Body of pancreas (tissue), 4 donors: ENCODE results near the gene CLK4. TPM values are rescaled to one million over a fixed set of nuclear protein-coding genes. Genes with fewer than 3 reads are reported as not detected.

Source experiments
- ATAC-seq: fragments of 150-250 bp; one replicate; pipeline ENCODE4 v1.9.1; 2016
- DNase-seq, 4 donors: peaks; one replicate each; pipeline ENCODE4 v3.0.0-alpha.2; 2019
- H3K27ac ChIP-seq, 4 donors: fragments of 200-600 bp; sonication (generic); 1 replicate in 3 of 4; 2 replicates in 1 of 4; pipeline versions ENCODE4 v1.5.1 to v1.6.1; 2016 to 2019; ENCODE audit warnings: mild to moderate bottlenecking in 1 of 4, mixed read lengths in 1 of 4, moderate library complexity in 1 of 4
- H3K27me3 ChIP-seq, 2 donors: fragments of 200-600 bp; sonication (generic); one replicate each; pipeline ENCODE4 v1.6.0; 2016; ENCODE audit warnings: mild to moderate bottlenecking in 1 of 2
- H3K36me3 ChIP-seq, 2 donors: fragments of 200-600 bp; sonication (generic); replicated peaks in 1 of 2; 2 replicates each; pipeline ENCODE4 v1.5.1; 2016; ENCODE audit warnings: low read depth in 2 of 2; ENCODE audit not compliant: insufficient read depth in 1 of 2
- H3K4me1 ChIP-seq: fragments of 200-600 bp; sonication (generic); one replicate; pipeline ENCODE4 v1.6.0; 2016
- H3K4me3 ChIP-seq, 2 donors: fragments of 200-600 bp; sonication (generic); 1 replicate in 1 of 2; 2 replicates in 1 of 2; pipeline ENCODE4 v1.5.1; 2016 to 2019
- H3K9me3 ChIP-seq, 3 donors: fragments of 200-600 bp; sonication (generic); 1 replicate in 2 of 3; 2 replicates in 1 of 3; pipeline ENCODE4 v1.5.1; 2016
- POLR2A ChIP-seq, 3 donors: fragments of 450-650 bp; IDR thresholded peaks; one replicate each; pipeline ENCODE4 v1.6.1; 2016; ENCODE audit warnings: antibody characterized with exemption in 3 of 3, mild to moderate bottlenecking in 2 of 3
- WGBS, 2 donors: methylation state at CpG; one replicate each; pipeline ENCODE4 v1.1.5; 2017; 5-methylcytosine and 5-hydroxymethylcytosine counted together
- intact Hi-C: fragments of 100-400 bp; cut with DNase I; formaldehyde crosslinking; loops from one replicate; pipeline ENCODE4 v1.15.1; 2023
- total RNA-seq, 2 donors: library from RNA; depleted of rRNA; stranded (reverse); fragments of >200 nt; gene quantifications; one replicate each; pipeline ENCODE4 v1.1.0, GENCODE V29; 2016
- TF ChIP-seq, protein P1 (sequence below), 7 experiments: fragments of 450-650 bp in 4 of 7; fragments of 200-600 bp in 3 of 7; sonication (generic) in 3 of 7; IDR thresholded peaks; one replicate each; pipeline ENCODE4 v1.5.1; 2016 to 2019; ENCODE audit warnings: antibody characterized with exemption in 7 of 7

Gene CLK4
- total RNA-seq, 2 donors from 2014 or later, result 46.5 to 49.0 TPM

GRCh38 chr5:178624631-178625546 is 2.0 kb downstream of the CLK4 start:
- peak overlapping the region in 2 of 4 donors; percentile 92 to 96 for H3K27ac ChIP-seq
- peaks cover 25% of the 10 kb centered on the region for H3K4me1 ChIP-seq
- ATAC-seq (no peak), DNase-seq (peak in 1 of 4 donors; percentile 11)
- H3K9me3 ChIP-seq, result no peaks in the 10 kb centered on the region
- peak overlapping the region in 1 of 2 donors; percentile 51 for H3K4me3 ChIP-seq
- 5 to 6% methylated on average over 15 of the region's 15 CpGs for WGBS, 2 donors
- H3K27me3 ChIP-seq, result no peaks in the 10 kb centered on the region
- peaks cover 5 to 7% of the 10 kb centered on the region in 2 donors for H3K36me3 ChIP-seq
- no peak for TF ChIP-seq POLR2A (IDR thresholded peaks at IDR 0.05)
- TF ChIP-seq, protein P1, sequence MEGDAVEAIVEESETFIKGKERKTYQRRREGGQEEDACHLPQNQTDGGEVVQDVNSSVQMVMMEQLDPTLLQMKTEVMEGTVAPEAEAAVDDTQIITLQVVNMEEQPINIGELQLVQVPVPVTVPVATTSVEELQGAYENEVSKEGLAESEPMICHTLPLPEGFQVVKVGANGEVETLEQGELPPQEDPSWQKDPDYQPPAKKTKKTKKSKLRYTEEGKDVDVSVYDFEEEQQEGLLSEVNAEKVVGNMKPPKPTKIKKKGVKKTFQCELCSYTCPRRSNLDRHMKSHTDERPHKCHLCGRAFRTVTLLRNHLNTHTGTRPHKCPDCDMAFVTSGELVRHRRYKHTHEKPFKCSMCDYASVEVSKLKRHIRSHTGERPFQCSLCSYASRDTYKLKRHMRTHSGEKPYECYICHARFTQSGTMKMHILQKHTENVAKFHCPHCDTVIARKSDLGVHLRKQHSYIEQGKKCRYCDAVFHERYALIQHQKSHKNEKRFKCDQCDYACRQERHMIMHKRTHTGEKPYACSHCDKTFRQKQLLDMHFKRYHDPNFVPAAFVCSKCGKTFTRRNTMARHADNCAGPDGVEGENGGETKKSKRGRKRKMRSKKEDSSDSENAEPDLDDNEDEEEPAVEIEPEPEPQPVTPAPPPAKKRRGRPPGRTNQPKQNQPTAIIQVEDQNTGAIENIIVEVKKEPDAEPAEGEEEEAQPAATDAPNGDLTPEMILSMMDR (IDR thresholded peaks at IDR 0.05), result no peak
- intact Hi-C loops, result no loop called here

DNA sequence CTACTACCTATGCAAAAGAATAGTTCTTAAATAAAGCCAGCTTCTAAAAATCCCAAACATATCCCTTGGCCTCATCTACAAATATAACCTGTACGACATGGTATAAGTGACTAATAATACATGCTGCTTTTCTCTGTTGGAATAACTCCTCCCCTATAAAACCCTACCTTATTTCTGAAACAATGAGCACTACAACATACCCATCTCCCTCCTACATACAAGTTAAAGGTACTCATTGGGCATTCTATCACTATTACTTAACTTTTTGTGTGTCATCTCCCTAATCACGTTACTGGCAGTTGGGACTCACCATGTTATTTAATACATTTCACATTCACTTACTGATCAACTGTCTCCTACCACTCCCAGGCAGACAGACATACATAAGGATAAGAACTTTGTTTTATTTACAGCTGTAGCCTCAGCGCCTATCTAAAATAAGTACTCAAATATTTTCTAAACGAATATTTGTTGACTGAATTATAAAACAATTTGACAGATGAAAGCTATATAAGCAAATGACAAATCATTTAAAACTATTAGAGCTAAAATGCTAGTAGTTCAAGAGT is 4.1 kb downstream of the CLK4 start:
- Histone ChIP-seq H3K9me3 (no peaks in the 10 kb centered on the region), H3K4me3 (no peak overlapping the region), H3K27me3 (no peaks in the 10 kb centered on the region), H3K27ac (no peak overlapping the region), H3K36me3 (peaks cover 5 to 17% of the 10 kb centered on the region in 2 donors), H3K4me1 (peaks cover 25% of the 10 kb centered on the region)
- intact Hi-C loops, result no loop called here
- ATAC-seq, result no peak
- 64 to 70% methylated on average over 4 of the region's 4 CpGs for WGBS, 2 donors
- no peak for TF ChIP-seq POLR2A (IDR thresholded peaks at IDR 0.05)
- DNase-seq, result no peak

DNA sequence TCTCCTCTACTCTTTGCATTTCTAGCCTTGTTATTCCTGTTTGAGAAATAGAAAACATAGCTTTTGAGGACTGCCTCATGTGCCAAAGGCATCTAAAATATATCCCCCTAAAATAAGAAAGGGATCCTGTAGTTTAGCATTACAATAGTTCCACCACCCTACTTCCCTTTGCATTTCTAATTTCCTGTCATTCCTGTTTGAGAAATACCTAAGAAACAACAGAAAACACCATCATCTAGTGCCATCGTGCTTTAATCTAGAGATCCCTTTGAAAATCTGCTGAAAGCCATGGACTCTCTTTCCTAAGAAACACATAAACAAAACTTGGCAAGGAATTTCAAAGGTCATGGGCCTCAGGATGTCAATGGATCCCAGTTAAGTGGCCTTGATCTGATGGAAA is 7.5 kb downstream of the CLK4 start:
- Histone ChIP-seq H3K36me3 (peaks cover 9 to 37% of the 10 kb centered on the region in 2 donors), H3K27me3 (no peaks in the 10 kb centered on the region), H3K4me3 (no peak overlapping the region), H3K9me3 (no peaks in the 10 kb centered on the region), H3K27ac (no peak overlapping the region), H3K4me1 (peaks cover 16% of the 10 kb centered on the region)
- TF ChIP-seq, protein P1 (IDR thresholded peaks at IDR 0.05), result no peak
- TF ChIP-seq POLR2A (IDR thresholded peaks at IDR 0.05), result no peak
- intact Hi-C loops, result no loop called here
- DNase-seq (no peak), ATAC-seq (no peak)
- WGBS, 2 donors, result 39 to 48% methylated on average over 1 of the region's 1 CpG

- no peak for ATAC-seq
- H3K4me1 ChIP-seq, result no peaks in the 10 kb centered on the region
- H3K27me3 ChIP-seq, result no peaks in the 10 kb centered on the region
- WGBS, 2 donors, result 71 to 76% methylated on average over 7 of the region's 7 CpGs
- intact Hi-C loops, result no loop called here
- TF ChIP-seq, protein P1 (IDR thresholded peaks at IDR 0.05), result no peak
- TF ChIP-seq POLR2A (IDR thresholded peaks at IDR 0.05), result no peak
- no peak overlapping the region for H3K4me3 ChIP-seq
- no peaks in the 10 kb centered on the region for H3K9me3 ChIP-seq
- H3K27ac ChIP-seq, result no peak overlapping the region
- DNase-seq, result no peak
- H3K36me3 ChIP-seq, result peaks cover 6 to 54% of the 10 kb centered on the region in 2 donors
Measured at GRCh38 chr5:178612299-178612698, 14.6 kb downstream of the CLK4 start.

- Histone ChIP-seq H3K36me3 (peaks cover 23 to 45% of the 10 kb centered on the region in 2 donors), H3K4me1 (no peaks in the 10 kb centered on the region), H3K4me3 (no peak overlapping the region), H3K27ac (no peak overlapping the region), H3K9me3 (no peaks in the 10 kb centered on the region), H3K27me3 (no peaks in the 10 kb centered on the region)
- 74 to 79% methylated on average over 3 of the region's 3 CpGs for WGBS, 2 donors
- ATAC-seq, result no peak
- DNase-seq, result no peak
- TF ChIP-seq, protein P1 (IDR thresholded peaks at IDR 0.05), result no peak
- TF ChIP-seq POLR2A (IDR thresholded peaks at IDR 0.05), result no peak
- intact Hi-C loops, result no loop called here
Measured at GRCh38 chr5:178606269-178606668, 20.6 kb downstream of the CLK4 start.
